Jurkat, Clone E6-1 (cell line): ENCODE results near the gene URI1. TPM values are rescaled to one million over a fixed set of nuclear protein-coding genes. Genes with fewer than 3 reads are reported as not detected.
"Not testable (repeated sequence)": the region's sequence is repeated elsewhere in the genome, so short reads cannot be mapped to it uniquely, and the experiment has no call there.

Experiments
- DNase-seq: peaks from one replicate; pipeline ENCODE4 v3.0.0-alpha.2; 2011; ENCODE audit warnings: low read depth, low spot score
- H3K4me3 ChIP-seq: 2 replicates; pipeline ENCODE4 v1.5.1; 2011; ENCODE audit warnings: mild to moderate bottlenecking, low read length, control low read depth, moderate library complexity
- polyA plus RNA-seq: library from polyadenylated mRNA; unstranded; fragments of >200 nt; gene quantifications from one replicate; pipeline ENCODE4 v1.2.1, GENCODE V29; 2012; ENCODE audit warnings: missing spikeins; ENCODE audit not compliant: insufficient read length, insufficient read depth

Gene URI1, protein sequence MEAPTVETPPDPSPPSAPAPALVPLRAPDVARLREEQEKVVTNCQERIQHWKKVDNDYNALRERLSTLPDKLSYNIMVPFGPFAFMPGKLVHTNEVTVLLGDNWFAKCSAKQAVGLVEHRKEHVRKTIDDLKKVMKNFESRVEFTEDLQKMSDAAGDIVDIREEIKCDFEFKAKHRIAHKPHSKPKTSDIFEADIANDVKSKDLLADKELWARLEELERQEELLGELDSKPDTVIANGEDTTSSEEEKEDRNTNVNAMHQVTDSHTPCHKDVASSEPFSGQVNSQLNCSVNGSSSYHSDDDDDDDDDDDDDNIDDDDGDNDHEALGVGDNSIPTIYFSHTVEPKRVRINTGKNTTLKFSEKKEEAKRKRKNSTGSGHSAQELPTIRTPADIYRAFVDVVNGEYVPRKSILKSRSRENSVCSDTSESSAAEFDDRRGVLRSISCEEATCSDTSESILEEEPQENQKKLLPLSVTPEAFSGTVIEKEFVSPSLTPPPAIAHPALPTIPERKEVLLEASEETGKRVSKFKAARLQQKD
- 92.4 TPM for polyA plus RNA-seq

DNA sequence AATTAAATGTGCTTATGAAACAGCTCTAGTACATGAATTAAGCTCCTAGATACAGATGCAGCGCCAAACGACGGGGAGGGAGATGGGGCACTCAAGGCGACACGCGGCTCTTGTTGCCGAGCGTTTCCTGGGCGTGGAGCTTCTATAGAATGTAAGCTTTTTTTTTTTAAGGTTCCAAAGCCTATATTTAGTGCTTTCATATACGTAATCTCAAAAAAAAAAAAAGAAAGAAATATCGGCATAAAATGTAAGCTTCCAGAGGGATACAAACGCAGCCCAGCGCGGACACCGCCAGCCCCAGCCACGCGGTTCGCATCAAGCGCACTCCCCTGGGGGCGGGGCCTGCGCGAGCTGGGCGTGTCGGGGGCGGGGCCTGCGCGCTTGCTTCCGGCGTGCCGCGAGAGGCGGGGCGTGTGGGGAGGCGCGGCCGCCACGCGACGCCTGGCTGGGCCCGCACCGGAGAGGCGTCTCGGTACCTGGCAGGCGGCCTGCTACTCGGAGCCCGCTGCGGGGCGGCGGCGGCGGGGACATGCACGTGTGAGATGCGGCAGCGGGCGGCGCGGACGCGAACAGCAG is at the start of gene URI1:
TSS of gene URI1 (plus strand) at position 412 of the 576 bp plus-strand sequence. CDS start 309 bp downstream, outside the sequence.
- peak within 1 kb of the TSS; percentile 86 for H3K4me3 ChIP-seq
- peak; percentile 66 for DNase-seq

- DNase-seq, result no peak
- H3K4me3 ChIP-seq, result no peak overlapping the region
These were observed 48.3 kb upstream of the URI1 start for GRCh38 chr19:29893606-29894284.

DNA sequence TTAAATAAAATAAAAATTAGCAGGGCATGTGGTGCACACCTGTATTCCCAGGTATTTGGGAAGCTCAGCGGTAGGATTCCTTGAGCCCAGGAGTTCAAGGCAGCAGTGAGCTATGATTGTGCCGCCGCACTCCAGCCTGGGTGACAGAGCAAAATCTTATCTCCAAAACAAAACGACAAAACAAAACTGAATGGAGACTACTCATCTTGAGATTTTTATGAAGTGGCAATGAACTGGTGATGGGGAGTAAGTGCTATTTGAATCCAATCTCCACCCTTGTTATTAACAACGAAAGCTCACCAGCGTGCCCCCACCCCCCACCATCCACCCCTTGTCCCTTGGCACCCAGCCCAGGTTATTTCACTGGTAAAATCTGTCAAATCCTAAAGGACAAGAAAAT is 45.2 kb upstream of the URI1 start:
- no peak for DNase-seq
- H3K4me3 ChIP-seq, result no peak overlapping the region

DNA sequence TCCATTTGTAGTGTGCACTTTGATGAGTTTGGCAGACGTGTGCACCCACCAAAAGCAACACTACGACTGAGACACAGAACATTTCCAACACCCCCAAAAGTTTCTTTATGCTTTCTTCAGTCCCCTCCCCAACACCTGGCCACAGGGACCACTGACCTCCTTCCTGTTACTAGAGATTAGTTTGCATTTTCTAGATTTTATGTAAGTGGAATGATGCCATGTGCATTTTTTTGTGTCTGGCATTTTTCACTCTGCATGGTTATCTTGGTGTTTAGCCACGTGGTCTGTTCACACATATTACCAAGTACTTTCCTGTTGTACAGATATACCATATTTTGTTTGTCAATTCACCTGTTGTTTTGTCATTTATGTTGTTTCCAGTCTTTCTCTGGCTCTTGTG is 44.6 kb upstream of the URI1 start:
- no peak overlapping the region for H3K4me3 ChIP-seq
- no peak for DNase-seq

GRCh38 chr19:29904017-29904416 is 38.0 kb upstream of the URI1 start:
- DNase-seq, result no peak
- H3K4me3 ChIP-seq, result no peak overlapping the region

DNA sequence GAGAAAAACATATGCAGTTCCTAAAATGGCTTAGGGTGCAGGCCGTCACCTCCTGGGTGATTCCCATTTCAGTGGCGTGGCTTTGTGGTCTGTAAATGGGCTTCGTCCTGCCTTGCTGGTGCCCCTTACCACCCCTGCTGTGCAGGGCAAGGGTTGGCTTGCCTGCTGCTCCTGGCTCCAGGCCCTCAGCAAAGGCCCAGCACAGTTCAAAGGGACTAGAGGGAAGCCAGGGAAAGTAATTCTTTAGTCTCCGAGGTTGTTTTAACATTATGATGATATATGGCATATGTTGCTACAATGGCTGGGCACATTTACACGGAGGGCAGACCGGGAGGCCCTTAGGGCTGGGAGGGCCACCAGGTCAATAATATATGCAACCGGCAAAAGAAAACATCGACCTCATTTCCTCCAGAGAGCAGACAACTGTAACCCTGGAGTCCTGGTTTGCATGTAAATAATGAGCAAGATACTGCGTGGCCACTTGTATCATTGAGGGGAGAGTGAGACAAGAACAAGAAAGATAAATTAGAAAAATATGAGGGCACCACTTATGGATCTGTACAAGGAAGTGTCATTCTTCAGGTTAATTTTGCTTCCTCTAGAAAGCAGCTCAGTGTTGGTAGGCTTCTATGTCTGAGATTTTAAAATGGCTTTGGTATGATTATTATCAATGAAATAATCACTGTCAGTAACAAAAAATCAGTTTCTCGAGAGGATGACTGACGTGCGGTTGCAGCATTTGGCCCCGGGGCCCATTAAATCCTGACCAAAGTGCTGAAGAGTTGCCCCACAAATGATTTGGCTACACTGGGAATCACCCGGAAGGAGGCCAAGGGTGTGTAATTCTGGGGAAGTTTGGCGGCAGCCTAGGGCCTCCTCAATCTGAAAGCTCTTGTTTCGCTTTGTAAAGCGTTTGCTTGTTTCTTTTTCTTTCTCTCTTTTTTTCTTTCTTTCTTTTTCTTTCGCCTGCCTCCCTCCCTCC is 32.8 kb upstream of the URI1 start:
- no peak overlapping the region for H3K4me3 ChIP-seq
- no peak for DNase-seq

GRCh38 chr19:29914933-29915332 is 27.1 kb upstream of the URI1 start:
- no peak overlapping the region for H3K4me3 ChIP-seq
- DNase-seq, result no peak

- not testable (repeated sequence) for H3K4me3 ChIP-seq, DNase-seq
These were observed 26.2 kb upstream of the URI1 start for GRCh38 chr19:29915832-29916231.

- no peak overlapping the region for H3K4me3 ChIP-seq
- DNase-seq, result no peak
These were observed 24.1 kb upstream of the URI1 start for GRCh38 chr19:29917911-29918310.

- DNase-seq, result no peak
- no peak overlapping the region for H3K4me3 ChIP-seq
These were observed 23.1 kb upstream of the URI1 start for GRCh38 chr19:29918891-29919290.

DNA sequence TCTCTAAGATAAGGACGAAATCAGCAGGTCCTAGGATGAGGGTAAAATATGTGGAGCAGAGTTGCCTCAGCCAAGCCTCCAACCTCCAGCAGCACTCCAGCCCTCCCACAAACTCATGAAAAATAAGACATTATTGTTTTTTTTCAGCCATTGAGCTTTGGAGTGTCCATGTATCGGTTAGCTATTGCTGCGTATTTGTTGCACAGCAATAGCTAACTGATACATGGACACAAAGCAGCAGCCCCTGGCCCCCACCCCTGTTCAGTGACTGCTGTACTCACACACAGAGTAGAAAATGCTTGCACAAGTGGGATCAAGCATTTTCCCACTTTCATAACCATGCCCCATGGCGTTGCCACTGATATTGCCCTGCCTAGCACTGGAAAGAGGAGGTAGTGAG is 19.1 kb upstream of the URI1 start:
- no peak for DNase-seq
- no peak overlapping the region for H3K4me3 ChIP-seq

GRCh38 chr19:29923653-29924052 is 18.4 kb upstream of the URI1 start:
- DNase-seq, result no peak

DNA sequence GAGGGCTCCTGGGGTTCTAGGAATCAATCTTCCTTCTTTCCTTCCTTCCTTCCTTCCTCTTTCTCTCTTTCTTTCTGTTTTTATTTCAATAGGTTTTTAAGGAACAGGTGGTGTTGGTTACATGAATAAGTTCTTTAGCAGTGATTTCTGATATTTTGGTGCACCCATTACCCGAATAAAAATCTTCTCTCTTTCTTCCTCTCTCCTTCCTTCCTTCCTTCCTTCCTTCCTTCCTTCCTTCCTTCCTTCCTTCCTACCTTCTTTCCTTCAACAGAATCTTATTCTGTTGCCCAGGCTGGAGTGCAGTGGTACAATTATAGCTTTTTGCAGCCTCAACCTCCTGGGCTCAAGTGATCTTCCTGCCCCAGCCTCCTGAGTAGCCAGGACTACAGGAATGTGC is 16.0 kb upstream of the URI1 start:
- H3K4me3 ChIP-seq, result no peak overlapping the region
- no peak for DNase-seq

More at GRCh38 chr19:29923653-29924052, 18.4 kb upstream of the URI1 start:
- H3K4me3 ChIP-seq, result no peak overlapping the region

GRCh38 chr19:29926801-29927200 is 15.2 kb upstream of the URI1 start:
- no peak overlapping the region for H3K4me3 ChIP-seq

DNA sequence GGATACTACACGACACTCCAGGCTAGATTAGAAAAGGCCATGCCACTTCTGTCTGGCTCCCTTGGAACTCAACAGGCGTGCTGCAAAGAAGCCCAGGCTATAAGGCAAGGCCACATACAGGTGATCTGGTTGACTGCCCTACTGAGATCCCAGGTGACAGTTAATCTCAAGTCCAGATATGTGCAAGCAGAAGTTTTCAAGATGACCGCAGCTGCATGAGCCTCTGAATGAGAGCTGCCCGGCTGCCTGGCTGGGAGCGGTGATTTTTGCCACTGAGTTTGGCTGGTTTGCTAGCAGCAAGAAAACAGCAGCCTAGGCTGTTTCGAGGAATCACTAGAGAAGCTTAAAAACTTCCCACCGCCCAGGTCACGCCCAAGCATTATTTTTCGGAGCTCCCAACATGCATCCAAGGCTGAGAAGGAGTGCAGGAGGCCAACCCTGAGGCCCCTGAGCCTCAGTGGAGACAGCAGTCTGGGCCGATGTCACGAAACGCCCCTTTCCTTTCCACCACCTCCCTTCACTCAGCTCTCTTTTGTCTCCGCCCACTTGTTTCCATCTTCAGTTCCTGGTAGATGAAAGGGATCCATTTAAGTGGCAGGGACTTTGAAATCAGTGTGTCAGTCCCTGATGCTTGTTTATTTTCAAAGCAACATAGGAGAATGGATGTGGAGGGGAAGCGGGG is 14.0 kb upstream of the URI1 start:
- H3K4me3 ChIP-seq, result no peak overlapping the region
- DNase-seq, result no peak

More at GRCh38 chr19:29926801-29927200, 15.2 kb upstream of the URI1 start:
- no peak for DNase-seq

GRCh38 chr19:29928831-29929230 is 13.2 kb upstream of the URI1 start:
- no peak for DNase-seq
- no peak overlapping the region for H3K4me3 ChIP-seq

DNA sequence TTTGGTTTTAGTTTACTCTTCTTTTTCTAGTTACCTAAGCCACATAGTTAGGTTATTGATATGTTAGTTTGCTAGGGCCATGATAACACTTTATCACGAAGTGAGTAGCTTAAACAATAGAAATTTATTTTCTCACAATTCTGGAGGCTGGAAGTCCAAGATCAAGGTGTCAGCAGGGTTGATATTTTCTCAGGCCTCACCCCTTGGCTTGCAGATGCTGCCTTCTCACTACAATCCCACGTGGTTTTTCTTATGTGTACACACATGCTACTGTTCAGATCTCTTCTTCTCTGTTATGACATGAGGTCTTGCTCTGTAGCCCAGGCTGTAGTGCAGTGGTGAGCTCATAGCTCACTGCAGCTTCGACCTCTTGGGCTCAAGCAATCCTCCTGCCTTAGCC is 7.8 kb upstream of the URI1 start:
- H3K4me3 ChIP-seq, result no peak overlapping the region
- DNase-seq, result no peak

DNA sequence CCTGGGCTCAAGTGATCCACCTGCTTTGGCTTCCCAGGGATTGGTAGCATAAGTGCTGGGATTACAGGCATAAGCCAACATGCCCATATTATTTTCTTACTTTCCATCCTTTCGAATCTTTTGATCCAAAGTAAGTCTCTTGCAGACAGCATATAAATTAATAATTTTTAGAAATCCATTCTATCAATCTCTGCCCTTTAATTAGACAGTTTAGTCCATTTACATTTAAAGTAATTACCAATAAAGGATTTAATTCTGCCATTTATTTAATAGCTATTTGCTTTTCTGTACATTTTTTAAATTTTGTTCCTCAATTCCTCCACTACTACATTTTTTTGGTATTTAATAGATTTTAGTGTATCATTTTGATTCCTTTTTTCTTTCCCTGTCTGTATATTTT is 7.3 kb upstream of the URI1 start:
- no peak overlapping the region for H3K4me3 ChIP-seq
- DNase-seq, result no peak
